Measurements from ENCODE around the gene PCAT7. TPM values are rescaled to one million over a fixed set of nuclear protein-coding genes. Genes with fewer than 3 reads are reported as not detected.

Gene PCAT7
- polyA plus RNA-seq, 1 of the 3 experiments (the other 2 are of a cell fraction), result not detected

DNA sequence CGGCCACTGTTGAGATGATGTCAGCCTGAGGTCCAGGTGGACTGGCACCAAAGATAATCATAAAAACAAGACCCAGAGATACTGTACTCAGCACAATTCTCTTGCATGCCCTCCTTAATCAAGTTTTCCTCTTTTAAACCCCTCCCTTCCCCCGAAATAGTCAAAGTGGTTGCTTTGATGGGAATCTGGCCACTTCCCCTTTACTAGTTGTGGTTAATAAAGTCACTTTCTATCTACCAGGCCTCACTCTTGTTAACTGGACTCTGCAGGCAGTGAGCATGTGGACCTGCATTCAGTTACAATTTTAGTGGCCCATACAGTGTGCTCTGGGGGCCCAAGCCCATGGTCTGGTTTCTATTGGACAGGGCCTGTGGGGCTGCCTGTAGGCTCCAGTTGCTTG, 21.2 kb downstream of the PCAT7 start:
- POLR2A ChIA-PET, result no interaction called here
- no peak overlapping the region for H3K9ac ChIP-seq
- H3K27ac ChIP-seq (ENCODE audit: low read depth in 2 of 2, low read length in 1 of 2), result no peak overlapping the region
- 27% methylated on average over 2 of the region's 2 CpGs for WGBS (ENCODE audit: low lambda C conversion rate)
- peaks cover 0 to 2% of the 10 kb centered on the region in 2 experiments; a peak in 2 of 4 replicates for H3K4me1 ChIP-seq (ENCODE audit: control insufficient read depth in 1 of 2, insufficient read depth in 2 of 2, low read depth in 1 of 2, low read length in 1 of 2)
- H4K20me1 ChIP-seq (ENCODE audit: insufficient read depth), result no peaks in the 10 kb centered on the region
- H3K9me2 ChIP-seq, result no peaks in the 10 kb centered on the region
- no peak overlapping the region for H2AFZ ChIP-seq (ENCODE audit: low read depth)
- H3K4me3 ChIP-seq (ENCODE audit: low read depth in 2 of 2, low read length in 1 of 2), result no peak overlapping the region
- H3F3A ChIP-seq (replicated peaks; ENCODE audit: insufficient read depth), result no peaks in the 10 kb centered on the region
- H3K9me3 ChIP-seq, result no peaks in the 10 kb centered on the region
- TF ChIP-seq TAF1 (IDR thresholded peaks at IDR 0.05; ENCODE audit: borderline replicate concordance, low read depth, low read length), result no peak
- no peak for TF ChIP-seq FOXJ3 (CRISPR knock-in tag; IDR thresholded peaks at IDR 0.05)
- no peak for TF ChIP-seq TCF12 (IDR thresholded peaks at IDR 0.05)
- no peak for TF ChIP-seq SIN3A (IDR thresholded peaks at IDR 0.05; ENCODE audit: borderline replicate concordance, low read depth, low read length)
- TF ChIP-seq MXI1 (IDR thresholded peaks at IDR 0.05; ENCODE audit: low read depth, low read length), result no peak
- TF ChIP-seq, protein P1, sequence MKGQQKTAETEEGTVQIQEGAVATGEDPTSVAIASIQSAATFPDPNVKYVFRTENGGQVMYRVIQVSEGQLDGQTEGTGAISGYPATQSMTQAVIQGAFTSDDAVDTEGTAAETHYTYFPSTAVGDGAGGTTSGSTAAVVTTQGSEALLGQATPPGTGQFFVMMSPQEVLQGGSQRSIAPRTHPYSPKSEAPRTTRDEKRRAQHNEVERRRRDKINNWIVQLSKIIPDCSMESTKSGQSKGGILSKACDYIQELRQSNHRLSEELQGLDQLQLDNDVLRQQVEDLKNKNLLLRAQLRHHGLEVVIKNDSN (IDR thresholded peaks at IDR 0.05; ENCODE audit: borderline replicate concordance, low read depth), result no peak
- TF ChIP-seq YY1 (IDR thresholded peaks at IDR 0.05; ENCODE audit: low read depth), result no peak
- H3K79me2 ChIP-seq (ENCODE audit: insufficient read depth), result no peaks in the 10 kb centered on the region
- no peaks in the 10 kb centered on the region; the same call in 1 of the 2 replicates for H3K27me3 ChIP-seq (ENCODE audit: insufficient read depth)
- CTCF ChIA-PET, result no interaction called here
- DNase-seq, result no peak
- H3K4me2 ChIP-seq, result no peak overlapping the region
- H3K36me3 ChIP-seq (replicated peaks in 1 of 2; ENCODE audit: control insufficient read depth in 1 of 2, insufficient read depth in 2 of 2, low read length in 1 of 2), result no peaks in the 10 kb centered on the region

DNA sequence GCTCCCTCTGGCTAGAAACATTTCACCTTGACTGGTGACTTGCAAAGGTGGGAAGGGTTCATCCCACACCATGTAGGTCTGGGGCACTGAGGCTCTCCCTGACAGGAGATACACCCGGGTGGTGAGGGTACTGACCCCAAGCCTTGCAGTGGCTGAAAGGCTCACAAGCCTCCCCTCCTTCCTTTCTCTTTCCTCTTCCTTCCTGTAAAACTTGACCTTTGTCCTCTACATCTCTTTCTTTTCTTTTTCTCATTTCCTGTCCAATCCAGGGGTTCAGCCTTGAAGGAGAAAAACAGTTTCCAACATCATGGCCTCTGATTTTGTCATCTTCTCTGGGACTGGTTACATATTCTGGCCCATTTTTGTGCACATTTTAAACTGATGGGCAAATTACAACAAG, 22.2 kb downstream of the PCAT7 start:
- Histone ChIP-seq H3F3A (replicated peaks; ENCODE audit: insufficient read depth) (no peaks in the 10 kb centered on the region), H3K9me2 (no peaks in the 10 kb centered on the region), H3K27me3 (ENCODE audit: insufficient read depth) (no peaks in the 10 kb centered on the region; the same call in 1 of the 2 replicates), H3K9me3 (no peaks in the 10 kb centered on the region), H3K36me3 (replicated peaks in 1 of 2; ENCODE audit: control insufficient read depth in 1 of 2, insufficient read depth in 2 of 2, low read length in 1 of 2) (no peaks in the 10 kb centered on the region), H3K4me2 (no peak overlapping the region), H3K4me1 (ENCODE audit: control insufficient read depth in 1 of 2, insufficient read depth in 2 of 2, low read depth in 1 of 2, low read length in 1 of 2) (peaks cover 0 to 2% of the 10 kb centered on the region in 2 experiments; a peak in 2 of 4 replicates), H3K79me2 (ENCODE audit: insufficient read depth) (no peaks in the 10 kb centered on the region), H3K9ac (no peak overlapping the region), H2AFZ (ENCODE audit: low read depth) (no peak overlapping the region), H3K4me3 (ENCODE audit: low read depth in 2 of 2, low read length in 1 of 2) (no peak overlapping the region), H3K27ac (ENCODE audit: low read depth in 2 of 2, low read length in 1 of 2) (no peak overlapping the region; a peak in 1 of 4 replicates), H4K20me1 (ENCODE audit: insufficient read depth) (no peaks in the 10 kb centered on the region)
- POLR2A ChIA-PET, result no interaction called here
- 0% methylated on average over 1 of the region's 1 CpG for WGBS (ENCODE audit: low lambda C conversion rate)
- no peak for TF ChIP-seq EP300 (IDR thresholded peaks at IDR 0.05; ENCODE audit: borderline replicate concordance in 1 of 2, low read depth in 1 of 2, low read length in 1 of 2)
- no peak for TF ChIP-seq EZH2phosphoT487 (IDR thresholded peaks at IDR 0.05; ENCODE audit: borderline replicate concordance, low read depth)
- no peak for TF ChIP-seq IRF3 (IDR thresholded peaks at IDR 0.05; ENCODE audit: low read depth, low read length)
- TF ChIP-seq POLR2AphosphoS5 (IDR thresholded peaks at IDR 0.05; ENCODE audit: low read depth, low read length), result no peak
- TF ChIP-seq CHD2 (IDR thresholded peaks at IDR 0.05; ENCODE audit: low read length, partially characterized antibody), result no peak
- no peak for TF ChIP-seq FOXJ3 (CRISPR knock-in tag; IDR thresholded peaks at IDR 0.05)
- no peak for TF ChIP-seq RCOR1 (IDR thresholded peaks at IDR 0.05; ENCODE audit: low read length)
- TF ChIP-seq RAD21 (IDR thresholded peaks at IDR 0.05; ENCODE audit: low read length), result no peak
- TF ChIP-seq RXRA (IDR thresholded peaks at IDR 0.05; ENCODE audit: borderline replicate concordance, low read depth), result no peak
- no peak for TF ChIP-seq MEF2A (IDR thresholded peaks at IDR 0.05; ENCODE audit: borderline replicate concordance, low read depth)
- no peak for TF ChIP-seq RFX5 (IDR thresholded peaks at IDR 0.05; ENCODE audit: low read length)
- no peak for TF ChIP-seq NRF1 (IDR thresholded peaks at IDR 0.05; ENCODE audit: low read depth, low read length)
- TF ChIP-seq FOSL2 (IDR thresholded peaks at IDR 0.05; ENCODE audit: borderline replicate concordance, low read depth), result no peak
- no peak for TF ChIP-seq TAF1 (IDR thresholded peaks at IDR 0.05; ENCODE audit: borderline replicate concordance, low read depth, low read length)
- DNase-seq, result no peak
- CTCF ChIA-PET, result no interaction called here
